IMR-90 (cell line): ENCODE results near the gene JPT1. TPM values are rescaled to one million over a fixed set of nuclear protein-coding genes. Genes with fewer than 3 reads are reported as not detected.

ENCODE experiments used
- CTCF ChIP-seq: conservative IDR thresholded peaks from 2 replicates; pipeline ENCODE4 v1.5.1; 2012; ENCODE audit warnings: mild to moderate bottlenecking, low read depth, low read length, improper control_type of control experiment
- FOS ChIP-seq: fragments of 150-350 bp; IDR thresholded peaks from 2 replicates; pipeline ENCODE4 v1.6.1; 2016; ENCODE audit warnings: low read depth, low read length
- RCOR1 ChIP-seq: IDR thresholded peaks from 2 replicates; pipeline ENCODE4 v1.6.1; 2012; ENCODE audit warnings: mild to moderate bottlenecking, low read length, improper control_type of control experiment; ENCODE audit not compliant: insufficient replicate concordance
- USF2 ChIP-seq: fragments of 150-350 bp; IDR thresholded peaks from 2 replicates; pipeline ENCODE4 v1.6.1; 2017; ENCODE audit warnings: mild to moderate bottlenecking, antibody characterized with exemption, low read length, low read depth
- polyA plus RNA-seq, 3 experiments: library from polyadenylated mRNA; depleted of rRNA; stranded (reverse); fragments of >200 nt; gene quantifications; 2 replicates each; pipeline ENCODE4 v1.2.3, GENCODE V29; 2012; ENCODE audit warnings: low replicate concordance in 1 of 3
- total RNA-seq: library from RNA; depleted of rRNA; stranded (reverse); fragments of >200 nt; gene quantifications from 2 replicates; pipeline ENCODE4 v1.2.3, GENCODE V29; 2012

Gene JPT1
- total and polyA plus RNA-seq, 2 of the 4 experiments (the other 2 are of a cell fraction): 118 to 272 TPM

GRCh38 chr17:75182569-75183436 is 28.5 kb upstream of the JPT1 start, which contains the start of gene SUMO2 (continued):
- TF ChIP-seq USF2 (0 out of 2 replicates have a peak, but pooled peaks have one; percentile 29), RCOR1 (no peak), CTCF (peak; percentile 33; the same call in 1 of the 2 replicates), FOS (no peak)
